Testis (tissue), 2 donors: ENCODE results near the gene MEF2A.

Experiments
- CTCF ChIP-seq, 3 experiments: fragments of 450-650 bp in 2 of 3; fragments of 200-600 bp in 1 of 3; sonication (generic) in 1 of 3; IDR thresholded peaks; one replicate each; pipeline ENCODE4 v1.5.1; 2016 to 2019; ENCODE audit warnings: antibody characterized with exemption in 3 of 3, mild to moderate bottlenecking in 2 of 3, moderate library complexity in 1 of 3
- POLR2A ChIP-seq: fragments of 450-650 bp; IDR thresholded peaks from one replicate; pipeline ENCODE4 v1.6.1; 2017; ENCODE audit warnings: antibody characterized with exemption, mild to moderate bottlenecking, moderate library complexity

GRCh38 chr15:99565049-99565298 lies 810 bp upstream of the MEF2A start:
- no peak for TF ChIP-seq CTCF (IDR thresholded peaks at IDR 0.05)
- TF ChIP-seq POLR2A: no peak
